Measurements from ENCODE around the gene XNDC1N. TPM values are rescaled to one million over a fixed set of nuclear protein-coding genes. Genes with fewer than 3 reads are reported as not detected.
A peak's percentile ranks its signal among the peaks of the same experiment; 100 is the strongest.

Gene XNDC1N
- total and polyA plus RNA-seq, 9 of the 15 experiments (the other 6 are each of a cell fraction or from before 2014, with no cell fraction given): 6.8 to 11.4 (median 9.7) TPM

DNA sequence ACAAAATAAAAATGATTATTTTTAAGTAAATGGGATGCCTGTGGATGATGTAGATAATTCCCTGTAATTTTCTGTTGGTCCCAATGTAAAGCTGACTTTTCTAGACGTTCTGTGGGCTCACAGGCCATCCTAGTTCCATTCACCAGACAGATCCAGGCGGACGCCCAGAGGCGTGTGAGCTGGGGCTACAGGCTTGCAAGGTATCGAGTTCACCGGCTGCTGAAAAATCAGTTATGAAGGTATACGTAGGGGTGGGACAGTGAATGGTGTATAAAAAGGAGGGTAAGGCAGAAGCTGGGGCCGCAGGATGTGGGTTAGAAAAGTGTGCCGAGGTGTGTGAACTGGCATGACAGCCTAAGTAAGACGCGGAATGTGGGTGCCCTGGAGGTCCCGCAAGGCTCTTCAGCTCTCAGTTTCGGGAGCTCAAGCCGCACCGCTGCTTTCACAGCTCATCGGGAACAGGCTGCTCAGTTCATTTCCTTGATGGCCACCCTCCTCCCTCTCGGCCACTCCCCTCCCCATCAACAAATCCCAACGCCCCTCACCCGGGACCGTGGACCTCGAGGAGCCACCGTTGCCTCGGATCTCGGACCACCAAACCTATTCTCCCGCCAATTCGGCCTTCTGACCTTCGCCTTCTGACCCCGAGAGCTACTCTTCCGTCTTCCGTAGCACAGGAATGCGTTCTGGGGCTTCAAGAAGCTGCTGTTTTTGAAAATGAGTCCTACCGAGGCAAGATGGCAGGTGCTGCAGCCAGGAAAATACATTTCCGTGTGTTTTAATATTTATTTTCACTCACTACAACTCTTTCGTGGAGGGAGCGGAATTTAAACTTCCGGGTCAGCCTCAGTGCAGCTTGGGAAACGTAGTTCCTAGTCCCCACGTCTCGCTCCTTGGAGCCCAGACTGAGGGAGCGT lies at the start of gene XNDC1N (continued):
- TF ChIP-seq, protein P1, sequence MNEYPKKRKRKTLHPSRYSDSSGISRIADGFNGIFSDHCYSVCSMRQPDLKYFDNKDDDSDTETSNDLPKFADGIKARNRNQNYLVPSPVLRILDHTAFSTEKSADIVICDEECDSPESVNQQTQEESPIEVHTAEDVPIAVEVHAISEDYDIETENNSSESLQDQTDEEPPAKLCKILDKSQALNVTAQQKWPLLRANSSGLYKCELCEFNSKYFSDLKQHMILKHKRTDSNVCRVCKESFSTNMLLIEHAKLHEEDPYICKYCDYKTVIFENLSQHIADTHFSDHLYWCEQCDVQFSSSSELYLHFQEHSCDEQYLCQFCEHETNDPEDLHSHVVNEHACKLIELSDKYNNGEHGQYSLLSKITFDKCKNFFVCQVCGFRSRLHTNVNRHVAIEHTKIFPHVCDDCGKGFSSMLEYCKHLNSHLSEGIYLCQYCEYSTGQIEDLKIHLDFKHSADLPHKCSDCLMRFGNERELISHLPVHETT (CRISPR knock-in tag; conservative IDR thresholded peaks at IDR 0.05 in 1 of 2, IDR thresholded peaks at IDR 0.05 in 1 of 2): peak in 1 of 2 experiments; percentile 83; a peak in 2 of 4 replicates
- TF ChIP-seq HLTF (IDR thresholded peaks at IDR 0.05) (peak; percentile 74; the same call in 1 of the 2 replicates), ELF2 (CRISPR knock-in tag; IDR thresholded peaks at IDR 0.05) (peak; percentile 91), SMAD3 (CRISPR knock-in tag; conservative IDR thresholded peaks at IDR 0.05) (0 out of 2 replicates have a peak, but pooled peaks have one; percentile 46), TBL1XR1 (IDR thresholded peaks at IDR 0.05; ENCODE audit: low read length in 2 of 2) (peak in 1 of 2 experiments; percentile 26; a peak in 1 of 4 replicates), RBM14 (IDR thresholded peaks at IDR 0.05; ENCODE audit: borderline replicate concordance, insufficient read depth, low read depth, low read length) (no peak), PURB (CRISPR knock-in tag; IDR thresholded peaks at IDR 0.05; ENCODE audit: low read depth) (no peak), BCOR (IDR thresholded peaks at IDR 0.05) (peak; percentile 45; the same call in 1 of the 2 replicates), TEAD4 (IDR thresholded peaks at IDR 0.05; ENCODE audit: low read length) (0 out of 2 replicates have a peak, but pooled peaks have one; percentile 23), TEAD4 (CRISPR knock-in tag; IDR thresholded peaks at IDR 0.05; ENCODE audit: borderline replicate concordance) (0 out of 2 replicates have a peak, but pooled peaks have one; percentile 19), NR2C1 (IDR thresholded peaks at IDR 0.05) (peak; percentile 100), NR2C1 (tag; IDR thresholded peaks at IDR 0.05) (peak; percentile 100), NBN (IDR thresholded peaks at IDR 0.05; ENCODE audit: low read depth) (peak; percentile 57), POU5F1 (IDR thresholded peaks at IDR 0.05; ENCODE audit: borderline replicate concordance, low read depth, low read length, partially characterized antibody) (peak; percentile 16), SMARCA4 (IDR thresholded peaks at IDR 0.05) (peak; percentile 33), PML (IDR thresholded peaks at IDR 0.05; ENCODE audit: low read length) (peak; percentile 53; the same call in 1 of the 2 replicates), SMAD4 (CRISPR knock-in tag; conservative IDR thresholded peaks at IDR 0.05) (no peak)
- TF ChIP-seq, protein P2, sequence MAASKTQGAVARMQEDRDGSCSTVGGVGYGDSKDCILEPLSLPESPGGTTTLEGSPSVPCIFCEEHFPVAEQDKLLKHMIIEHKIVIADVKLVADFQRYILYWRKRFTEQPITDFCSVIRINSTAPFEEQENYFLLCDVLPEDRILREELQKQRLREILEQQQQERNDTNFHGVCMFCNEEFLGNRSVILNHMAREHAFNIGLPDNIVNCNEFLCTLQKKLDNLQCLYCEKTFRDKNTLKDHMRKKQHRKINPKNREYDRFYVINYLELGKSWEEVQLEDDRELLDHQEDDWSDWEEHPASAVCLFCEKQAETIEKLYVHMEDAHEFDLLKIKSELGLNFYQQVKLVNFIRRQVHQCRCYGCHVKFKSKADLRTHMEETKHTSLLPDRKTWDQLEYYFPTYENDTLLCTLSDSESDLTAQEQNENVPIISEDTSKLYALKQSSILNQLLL (CRISPR knock-in tag; IDR thresholded peaks at IDR 0.05; ENCODE audit: borderline replicate concordance): no peak
- TF ChIP-seq, protein P3, sequence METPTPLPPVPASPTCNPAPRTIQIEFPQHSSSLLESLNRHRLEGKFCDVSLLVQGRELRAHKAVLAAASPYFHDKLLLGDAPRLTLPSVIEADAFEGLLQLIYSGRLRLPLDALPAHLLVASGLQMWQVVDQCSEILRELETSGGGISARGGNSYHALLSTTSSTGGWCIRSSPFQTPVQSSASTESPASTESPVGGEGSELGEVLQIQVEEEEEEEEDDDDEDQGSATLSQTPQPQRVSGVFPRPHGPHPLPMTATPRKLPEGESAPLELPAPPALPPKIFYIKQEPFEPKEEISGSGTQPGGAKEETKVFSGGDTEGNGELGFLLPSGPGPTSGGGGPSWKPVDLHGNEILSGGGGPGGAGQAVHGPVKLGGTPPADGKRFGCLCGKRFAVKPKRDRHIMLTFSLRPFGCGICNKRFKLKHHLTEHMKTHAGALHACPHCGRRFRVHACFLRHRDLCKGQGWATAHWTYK (CRISPR knock-in tag; IDR thresholded peaks at IDR 0.05): 0 out of 2 replicates have a peak, but pooled peaks have one; percentile 33
- TF ChIP-seq, protein P4, sequence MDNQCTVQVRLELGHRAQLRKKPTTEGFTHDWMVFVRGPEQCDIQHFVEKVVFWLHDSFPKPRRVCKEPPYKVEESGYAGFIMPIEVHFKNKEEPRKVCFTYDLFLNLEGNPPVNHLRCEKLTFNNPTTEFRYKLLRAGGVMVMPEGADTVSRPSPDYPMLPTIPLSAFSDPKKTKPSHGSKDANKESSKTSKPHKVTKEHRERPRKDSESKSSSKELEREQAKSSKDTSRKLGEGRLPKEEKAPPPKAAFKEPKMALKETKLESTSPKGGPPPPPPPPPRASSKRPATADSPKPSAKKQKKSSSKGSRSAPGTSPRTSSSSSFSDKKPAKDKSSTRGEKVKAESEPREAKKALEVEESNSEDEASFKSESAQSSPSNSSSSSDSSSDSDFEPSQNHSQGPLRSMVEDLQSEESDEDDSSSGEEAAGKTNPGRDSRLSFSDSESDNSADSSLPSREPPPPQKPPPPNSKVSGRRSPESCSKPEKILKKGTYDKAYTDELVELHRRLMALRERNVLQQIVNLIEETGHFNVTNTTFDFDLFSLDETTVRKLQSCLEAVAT (IDR thresholded peaks at IDR 0.05): 0 out of 4 replicates have a peak, but pooled peaks have one; percentile 35 to 64
- TF ChIP-seq, protein P5, sequence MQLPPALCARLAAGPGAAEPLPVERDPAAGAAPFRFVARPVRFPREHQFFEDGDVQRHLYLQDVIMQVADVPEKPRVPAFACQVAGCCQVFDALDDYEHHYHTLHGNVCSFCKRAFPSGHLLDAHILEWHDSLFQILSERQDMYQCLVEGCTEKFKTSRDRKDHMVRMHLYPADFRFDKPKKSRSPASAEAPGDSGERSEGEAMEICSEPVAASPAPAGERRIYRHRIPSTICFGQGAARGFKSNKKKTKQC (CRISPR knock-in tag; IDR thresholded peaks at IDR 0.05): peak; percentile 15; the same call in 1 of the 2 replicates
